Natural killer cell (primary cell): Measurements from ENCODE around the gene SMARCD3. TPM values are rescaled to one million over a fixed set of nuclear protein-coding genes. Genes with fewer than 3 reads are reported as not detected.

ENCODE experiments used
- ATAC-seq, 3 donors: fragments of 150-1000 bp in 2 of 3; fragments of 200-7000 bp in 1 of 3; cut with Tn5 transposase; 1 replicate in 1 of 3; 2 replicates in 2 of 3; pipeline ENCODE4 v1.10.0; 2021; ENCODE audit warnings: mild to moderate bottlenecking in 2 of 3, moderate library complexity in 2 of 3
- DNase-seq, 2 donors: peaks; one replicate each; pipeline versions ENCODE4 v3.0.0 to v3.0.0-alpha.2; 2013 to 2021; ENCODE audit warnings: mixed read lengths in 1 of 2
- H3K27ac ChIP-seq: one replicate; pipeline ENCODE4 v1.5.1; 2013; ENCODE audit warnings: mild to moderate bottlenecking, low read length
- H3K27me3 ChIP-seq: one replicate; pipeline ENCODE4 v1.6.1; 2013; ENCODE audit warnings: low read length; ENCODE audit not compliant: control insufficient read depth, insufficient read depth
- H3K36me3 ChIP-seq: one replicate; pipeline ENCODE4 v1.6.1; 2013; ENCODE audit warnings: low read length; ENCODE audit not compliant: control insufficient read depth, insufficient read depth
- H3K4me1 ChIP-seq: one replicate; pipeline ENCODE4 v1.6.1; 2013; ENCODE audit warnings: low read length; ENCODE audit not compliant: control insufficient read depth, insufficient read depth
- H3K4me3 ChIP-seq: one replicate; pipeline ENCODE4 v1.5.1; 2013; ENCODE audit warnings: low read length
- H3K9me3 ChIP-seq: one replicate; pipeline ENCODE4 v1.6.1; 2013; ENCODE audit warnings: low read length; ENCODE audit not compliant: control insufficient read depth, insufficient read depth
- H3K27ac Mint-ChIP-seq, 2 donors: one replicate each; pipeline ENCODE4 v1.8.0; 2022; ENCODE audit warnings: mild to moderate bottlenecking in 2 of 2, mixed read lengths in 2 of 2, moderate library complexity in 1 of 2
- H3K27me3 Mint-ChIP-seq, 2 donors: one replicate each; pipeline ENCODE4 v1.8.0; 2022; ENCODE audit warnings: low read depth in 2 of 2, mixed read lengths in 2 of 2
- H3K36me3 Mint-ChIP-seq: one replicate; pipeline ENCODE4 v1.8.0; 2022; ENCODE audit warnings: mixed read lengths
- H3K4me1 Mint-ChIP-seq, 2 donors: one replicate each; pipeline ENCODE4 v1.8.0; 2022; ENCODE audit warnings: mixed read lengths in 2 of 2
- H3K4me3 Mint-ChIP-seq: one replicate; pipeline ENCODE4 v1.8.0; 2022; ENCODE audit warnings: mild to moderate bottlenecking, moderate library complexity, mixed read lengths
- H3K9me3 Mint-ChIP-seq, 2 donors: one replicate each; pipeline ENCODE4 v1.8.0; 2022; ENCODE audit warnings: mixed read lengths in 2 of 2
- WGBS: methylation state at CpG from one replicate; pipeline ENCODE4 v1.1.7; 2013; ENCODE audit warnings: missing lambda C conversion rate; ENCODE audit not compliant: insufficient coverage; 5-methylcytosine and 5-hydroxymethylcytosine counted together
- intact Hi-C: fragments of 100-400 bp; cut with micrococcal nuclease; formaldehyde crosslinking; loops from one replicate; pipeline ENCODE4 v1.14.2; 2022
- total RNA-seq, 4 donors: library from RNA; stranded (reverse); fragments of 120-200 nt in 1 of 4; gene quantifications; one replicate each; pipeline versions ENCODE4 v1.2.3 to v1.2.4, GENCODE V29; 2013 to 2022
- TF ChIP-seq, protein P1 (sequence below): fragments of 200-600 bp; IDR thresholded peaks from one replicate; pipeline ENCODE4 v1.8.0; 2022; ENCODE audit warnings: antibody characterized with exemption

The SMARCD3 gene
- total RNA-seq, 3 donors from 2014 or later (not counting 1 experiment from before 2014, with no cell fraction given), result 3.1 to 8.7 (median 6.5) TPM

DNA sequence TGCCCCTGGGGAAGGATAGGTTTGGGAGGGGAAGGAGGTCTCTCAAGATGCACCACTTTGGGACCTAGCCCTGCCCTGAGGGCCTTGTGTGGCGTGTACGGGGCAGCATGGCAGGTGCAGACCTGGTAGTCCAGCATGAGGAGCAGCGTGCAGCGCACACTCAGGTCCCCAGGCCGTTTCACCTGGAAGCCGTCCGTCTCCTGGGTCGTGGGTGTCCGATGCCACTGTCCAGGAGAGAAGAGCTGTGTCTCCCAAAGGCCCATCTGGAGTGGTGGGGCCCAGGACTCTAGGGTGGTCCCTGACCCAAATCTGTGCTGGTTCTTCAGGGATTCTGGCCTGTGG is 6.8 kb downstream of the SMARCD3 start:
- H3K36me3 Mint-ChIP-seq, result no peaks in the 10 kb centered on the region
- WGBS, result 96% methylated on average over 9 of the region's 9 CpGs
- no peak overlapping the region for H3K4me3 ChIP-seq
- ATAC-seq (no peak), DNase-seq (no peak)
- H3K27ac ChIP-seq, result no peak overlapping the region
- H3K4me3 Mint-ChIP-seq, result peak overlapping the region; percentile 40
- no peaks in the 10 kb centered on the region for H3K9me3 ChIP-seq
- TF ChIP-seq, protein P1, sequence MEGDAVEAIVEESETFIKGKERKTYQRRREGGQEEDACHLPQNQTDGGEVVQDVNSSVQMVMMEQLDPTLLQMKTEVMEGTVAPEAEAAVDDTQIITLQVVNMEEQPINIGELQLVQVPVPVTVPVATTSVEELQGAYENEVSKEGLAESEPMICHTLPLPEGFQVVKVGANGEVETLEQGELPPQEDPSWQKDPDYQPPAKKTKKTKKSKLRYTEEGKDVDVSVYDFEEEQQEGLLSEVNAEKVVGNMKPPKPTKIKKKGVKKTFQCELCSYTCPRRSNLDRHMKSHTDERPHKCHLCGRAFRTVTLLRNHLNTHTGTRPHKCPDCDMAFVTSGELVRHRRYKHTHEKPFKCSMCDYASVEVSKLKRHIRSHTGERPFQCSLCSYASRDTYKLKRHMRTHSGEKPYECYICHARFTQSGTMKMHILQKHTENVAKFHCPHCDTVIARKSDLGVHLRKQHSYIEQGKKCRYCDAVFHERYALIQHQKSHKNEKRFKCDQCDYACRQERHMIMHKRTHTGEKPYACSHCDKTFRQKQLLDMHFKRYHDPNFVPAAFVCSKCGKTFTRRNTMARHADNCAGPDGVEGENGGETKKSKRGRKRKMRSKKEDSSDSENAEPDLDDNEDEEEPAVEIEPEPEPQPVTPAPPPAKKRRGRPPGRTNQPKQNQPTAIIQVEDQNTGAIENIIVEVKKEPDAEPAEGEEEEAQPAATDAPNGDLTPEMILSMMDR, result no peak
- H3K27ac Mint-ChIP-seq, result no peak overlapping the region
- H3K27me3 Mint-ChIP-seq, result peaks cover 0 to 9% of the 10 kb centered on the region in 2 donors
- H3K4me1 Mint-ChIP-seq, result peaks cover 19 to 31% of the 10 kb centered on the region in 2 donors
- H3K36me3 ChIP-seq, result peaks cover 8% of the 10 kb centered on the region
- H3K27me3 ChIP-seq, result peaks cover 13% of the 10 kb centered on the region
- intact Hi-C loops, result no loop called here
- H3K4me1 ChIP-seq, result peaks cover 32% of the 10 kb centered on the region
- no peaks in the 10 kb centered on the region for H3K9me3 Mint-ChIP-seq

DNA sequence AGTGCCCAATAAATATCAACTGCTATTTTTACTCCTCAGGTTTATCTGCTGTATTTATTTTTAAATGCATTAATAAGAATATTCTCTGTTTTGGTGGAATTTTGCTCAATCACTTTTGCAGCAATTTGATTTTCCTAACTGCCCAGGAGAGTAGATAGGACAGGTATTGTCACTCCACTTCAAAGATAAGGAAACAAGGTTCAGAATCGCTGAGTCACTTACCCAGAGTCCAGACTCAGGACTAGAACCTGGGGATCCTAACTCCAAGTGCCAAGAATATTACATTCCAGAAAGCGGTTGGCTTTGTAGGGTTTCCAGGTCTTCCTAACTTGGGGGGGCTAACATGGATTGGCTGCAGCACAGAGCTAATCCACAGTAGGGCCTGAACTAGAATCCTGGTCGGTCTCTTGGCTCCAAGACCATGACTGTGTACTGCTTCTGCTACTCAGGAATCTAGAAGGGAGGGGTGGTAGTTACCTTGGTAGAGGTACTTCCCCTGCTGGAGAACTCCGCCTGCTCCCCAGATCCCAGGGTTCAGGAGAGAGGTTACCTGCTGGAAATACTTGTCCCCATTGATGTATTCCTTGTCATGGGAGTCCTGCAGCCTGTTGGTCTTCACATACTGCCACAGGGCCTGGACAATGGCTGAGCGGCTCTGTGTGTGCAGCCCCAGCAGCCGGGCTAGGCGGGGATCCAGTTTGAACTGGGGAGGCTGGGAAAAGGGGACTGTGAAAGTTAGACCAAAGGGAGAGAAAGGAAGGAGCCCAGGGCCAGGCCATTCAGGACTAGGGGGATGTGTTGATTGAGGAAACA is 7.3 kb downstream of the SMARCD3 start:
- 95% methylated on average over 7 of the region's 7 CpGs for WGBS
- Mint-ChIP-seq H3K27me3 (peaks cover 0 to 4% of the 10 kb centered on the region in 2 donors), H3K9me3 (no peaks in the 10 kb centered on the region), H3K27ac (no peak overlapping the region), H3K36me3 (no peaks in the 10 kb centered on the region), H3K4me3 (peak overlapping the region; percentile 40), H3K4me1 (peaks cover 24 to 35% of the 10 kb centered on the region in 2 donors)
- Histone ChIP-seq H3K27me3 (peaks cover 13% of the 10 kb centered on the region), H3K4me1 (peaks cover 32% of the 10 kb centered on the region), H3K27ac (no peak overlapping the region), H3K36me3 (peaks cover 13% of the 10 kb centered on the region), H3K9me3 (no peaks in the 10 kb centered on the region), H3K4me3 (no peak overlapping the region)
- TF ChIP-seq, protein P1, result no peak
- ATAC-seq, result no peak
- intact Hi-C loops, result no loop called here
- DNase-seq, result no peak

DNA sequence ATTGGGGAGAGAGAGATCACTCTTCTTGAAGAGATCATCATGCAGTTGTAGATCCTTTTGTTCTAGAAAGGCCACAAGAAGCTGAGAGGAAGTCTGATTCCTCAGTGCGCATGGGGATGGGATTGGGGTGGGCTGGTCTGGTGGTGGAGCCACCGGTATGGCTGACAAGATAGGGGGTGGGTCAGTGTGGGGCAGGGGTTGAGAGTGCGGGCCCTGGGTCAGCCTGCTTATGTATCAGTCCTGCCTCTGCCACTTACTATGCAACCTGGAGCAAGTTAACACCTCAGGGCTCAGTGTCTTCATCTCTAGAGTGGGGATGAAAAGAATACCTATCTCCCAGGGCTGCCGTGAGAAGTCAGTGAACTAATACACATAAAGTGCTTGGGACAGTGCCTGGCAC is 8.0 kb downstream of the SMARCD3 start:
- 92% methylated on average over 4 of the region's 4 CpGs for WGBS
- no peak overlapping the region for H3K27ac Mint-ChIP-seq

More for the DNA sequence above, 8.0 kb downstream of the SMARCD3 start:
- H3K4me3 Mint-ChIP-seq, result no peak overlapping the region
- intact Hi-C loops, result no loop called here
- peaks cover 25 to 32% of the 10 kb centered on the region in 2 donors for H3K4me1 Mint-ChIP-seq
- TF ChIP-seq, protein P1, result no peak
- Histone ChIP-seq H3K9me3 (no peaks in the 10 kb centered on the region), H3K4me1 (peaks cover 28% of the 10 kb centered on the region), H3K4me3 (no peak overlapping the region), H3K27ac (no peak overlapping the region), H3K27me3 (peaks cover 8% of the 10 kb centered on the region), H3K36me3 (peaks cover 19% of the 10 kb centered on the region)
- no peak for DNase-seq
- no peaks in the 10 kb centered on the region for H3K9me3 Mint-ChIP-seq
- no peaks in the 10 kb centered on the region for H3K27me3 Mint-ChIP-seq
- ATAC-seq, result no peak
- no peaks in the 10 kb centered on the region for H3K36me3 Mint-ChIP-seq
